CD8-positive, alpha-beta memory T cell (primary cell): ENCODE results near the gene OSER1. TPM values are rescaled to one million over a fixed set of nuclear protein-coding genes. Genes with fewer than 3 reads are reported as not detected.
A peak's percentile ranks its signal among the peaks of the same experiment; 100 is the strongest.

Experiments used
- CTCF ChIA-PET: fragments of 350-600 bp; sonication (Branson Sonifier 250); formaldehyde crosslinking; loops from one replicate; lab custom pipeline; 2021; ENCODE audit warnings: antibody characterized with exemption; lab: Charles Lee
- POLR2A ChIA-PET: fragments of 350-600 bp; sonication (Branson Sonifier 250); formaldehyde crosslinking; loops from one replicate; lab custom pipeline; 2021; ENCODE audit warnings: antibody characterized with exemption; lab: Charles Lee
- DNase-seq, 5 donors: peaks; one replicate each; pipeline versions ENCODE4 v3.0.0 to v3.0.0-alpha.2; 2020 to 2022; ENCODE audit warnings: mixed read lengths in 1 of 5
- H3K27ac ChIP-seq: one replicate; pipeline ENCODE4 v1.7.0; 2013; ENCODE audit warnings: low read depth, mild to moderate bottlenecking, low read length, moderate library complexity
- H3K27me3 ChIP-seq: 2 replicates; pipeline ENCODE4 v1.7.0; 2013; ENCODE audit warnings: low read length, mild to moderate bottlenecking; ENCODE audit not compliant: insufficient read depth, poor library complexity, severe bottlenecking
- H3K36me3 ChIP-seq: 2 replicates; pipeline ENCODE4 v1.7.0; 2013; ENCODE audit warnings: mild to moderate bottlenecking, low read length, moderate library complexity; ENCODE audit not compliant: insufficient read depth
- H3K4me1 ChIP-seq: 2 replicates; pipeline ENCODE4 v1.7.0; 2013; ENCODE audit warnings: mild to moderate bottlenecking, low read length, moderate library complexity; ENCODE audit not compliant: insufficient read depth
- H3K4me3 ChIP-seq: 2 replicates; pipeline ENCODE4 v1.7.0; 2013; ENCODE audit warnings: mild to moderate bottlenecking, low read length
- H3K9me3 ChIP-seq: 2 replicates; pipeline ENCODE4 v1.7.0; 2013; ENCODE audit warnings: mild to moderate bottlenecking, low read length
- H3K27ac Mint-ChIP-seq, 8 donors: one replicate each; pipeline ENCODE4 v1.8.0; 2020 to 2021; ENCODE audit warnings: mixed read lengths in 8 of 8, mild to moderate bottlenecking in 6 of 8, inconsistent platforms in 3 of 8, moderate library complexity in 3 of 8
- H3K27me3 Mint-ChIP-seq, 2 donors: one replicate each; pipeline ENCODE4 v1.8.0; 2020 to 2021; ENCODE audit warnings: mixed read lengths in 2 of 2, mild to moderate bottlenecking in 1 of 2, moderate library complexity in 1 of 2
- H3K36me3 Mint-ChIP-seq, 3 donors: one replicate each; pipeline ENCODE4 v1.8.0; 2020 to 2021; ENCODE audit warnings: mixed read lengths in 3 of 3, inconsistent platforms in 1 of 3, mild to moderate bottlenecking in 1 of 3
- H3K4me1 Mint-ChIP-seq, 3 donors: one replicate each; pipeline ENCODE4 v1.8.0; 2020 to 2021; ENCODE audit warnings: mixed read lengths in 3 of 3, inconsistent platforms in 1 of 3, mild to moderate bottlenecking in 1 of 3
- H3K4me3 Mint-ChIP-seq, 7 donors: one replicate each; pipeline ENCODE4 v1.8.0; 2020 to 2021; ENCODE audit warnings: mixed read lengths in 7 of 7, mild to moderate bottlenecking in 6 of 7, moderate library complexity in 4 of 7, inconsistent platforms in 2 of 7
- H3K9me3 Mint-ChIP-seq, 5 donors: one replicate each; pipeline ENCODE4 v1.8.0; 2020 to 2022; ENCODE audit warnings: mixed read lengths in 5 of 5, mild to moderate bottlenecking in 3 of 5, moderate library complexity in 2 of 5, inconsistent platforms in 1 of 5
- polyA plus RNA-seq: library from polyadenylated mRNA; unstranded; fragments of 300-500 nt; fragmentation: Illumina TruSeq; gene quantifications from one replicate; pipeline ENCODE4 v1.2.3, GENCODE V29; 2021
- total RNA-seq, 2 experiments: library from RNA; stranded (reverse); gene quantifications; one replicate each; pipeline ENCODE4 v1.2.3, GENCODE V29; 2021

Gene OSER1
- total and polyA plus RNA-seq, 3 experiments from 2014 or later, result 24.8 to 35.1 (median 25.7) TPM

DNA sequence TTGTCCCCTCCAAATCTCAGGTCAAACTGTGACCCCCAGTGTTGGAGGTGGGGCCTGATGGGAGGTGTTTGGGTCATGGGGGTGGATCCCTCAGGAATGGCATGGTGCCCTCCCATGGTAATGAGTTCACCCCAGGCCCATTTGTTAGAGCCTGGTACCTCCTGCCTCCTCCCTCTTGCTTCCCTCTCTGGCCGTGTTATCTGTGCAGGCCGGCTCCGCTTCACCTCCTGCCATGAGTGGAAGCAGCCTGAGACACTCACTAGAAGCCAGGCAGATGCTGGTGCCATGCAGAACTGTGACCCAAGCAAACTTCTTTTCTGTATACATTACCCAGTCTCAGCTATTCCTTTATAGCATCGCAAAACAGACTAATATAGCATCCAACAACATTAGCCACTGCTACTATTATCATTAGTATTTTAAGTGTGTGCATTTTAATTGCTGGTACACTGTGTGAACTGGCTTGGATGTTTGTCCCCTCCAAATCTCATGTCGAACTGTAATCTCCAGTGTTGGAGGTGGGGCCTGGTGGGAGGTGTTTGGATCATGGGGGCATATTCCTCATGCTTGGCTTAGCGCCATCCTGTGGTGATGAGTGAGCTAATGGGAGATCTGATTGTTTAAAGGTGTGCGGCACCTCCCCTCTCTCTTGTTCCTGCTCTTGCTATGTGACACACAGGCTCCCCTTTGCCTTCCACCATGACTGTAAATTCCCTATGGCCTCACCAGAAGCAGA, 12.2 kb upstream of the OSER1 start:
- Mint-ChIP-seq H3K36me3 (no peaks in the 10 kb centered on the region), H3K27me3 (no peaks in the 10 kb centered on the region), H3K9me3 (no peaks in the 10 kb centered on the region), H3K27ac (peak overlapping the region in 7 of 8 donors; percentile 27 to 88 (median 55)), H3K4me1 (peaks cover 35 to 39% (median 39%) of the 10 kb centered on the region in 3 donors), H3K4me3 (peak overlapping the region in 1 of 7 donors; percentile 15)
- Histone ChIP-seq H3K36me3 (no peaks in the 10 kb centered on the region), H3K27me3 (no peaks in the 10 kb centered on the region), H3K9me3 (no peaks in the 10 kb centered on the region), H3K4me3 (no peak overlapping the region), H3K27ac (no peak overlapping the region), H3K4me1 (peaks cover 24% of the 10 kb centered on the region)
- POLR2A ChIA-PET, result no interaction called here
- CTCF ChIA-PET, result no interaction called here
- DNase-seq, result no peak

DNA sequence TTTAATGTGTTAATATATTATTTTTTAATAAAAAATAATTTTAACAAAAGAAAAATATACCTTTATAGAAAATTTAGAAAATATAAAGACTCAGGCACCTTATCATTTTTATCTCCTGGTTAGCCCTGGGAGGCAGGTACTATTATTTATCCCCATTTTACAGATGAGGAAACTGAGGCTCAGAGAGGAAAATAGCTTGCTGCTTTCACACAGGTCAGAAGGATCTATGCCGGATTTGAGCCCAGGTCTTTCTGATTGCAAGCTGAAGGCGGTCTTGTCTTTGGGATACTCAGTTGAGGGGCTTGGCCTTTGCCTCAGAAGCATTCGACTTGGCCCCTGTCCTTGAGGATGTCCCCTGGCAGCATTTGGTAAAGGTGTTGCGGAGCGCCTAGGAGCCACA, 11.5 kb upstream of the OSER1 start:
- no peaks in the 10 kb centered on the region for H3K9me3 Mint-ChIP-seq
- POLR2A ChIA-PET, result no interaction called here
- H3K4me1 ChIP-seq, result peaks cover 32% of the 10 kb centered on the region
- CTCF ChIA-PET, result no interaction called here
- H3K4me3 ChIP-seq, result no peak overlapping the region
- H3K27ac ChIP-seq, result no peak overlapping the region
- no peaks in the 10 kb centered on the region for H3K36me3 ChIP-seq
- H3K4me1 Mint-ChIP-seq, result peaks cover 43 to 46% (median 46%) of the 10 kb centered on the region in 3 donors
- no peaks in the 10 kb centered on the region for H3K27me3 Mint-ChIP-seq
- H3K36me3 Mint-ChIP-seq, result peaks cover 0 to 2% (median 2%) of the 10 kb centered on the region in 3 donors
- peak overlapping the region in 2 of 8 donors; percentile 22 to 86 for H3K27ac Mint-ChIP-seq
- no peaks in the 10 kb centered on the region for H3K27me3 ChIP-seq
- no peak for DNase-seq
- no peak overlapping the region for H3K4me3 Mint-ChIP-seq
- H3K9me3 ChIP-seq, result no peaks in the 10 kb centered on the region

DNA sequence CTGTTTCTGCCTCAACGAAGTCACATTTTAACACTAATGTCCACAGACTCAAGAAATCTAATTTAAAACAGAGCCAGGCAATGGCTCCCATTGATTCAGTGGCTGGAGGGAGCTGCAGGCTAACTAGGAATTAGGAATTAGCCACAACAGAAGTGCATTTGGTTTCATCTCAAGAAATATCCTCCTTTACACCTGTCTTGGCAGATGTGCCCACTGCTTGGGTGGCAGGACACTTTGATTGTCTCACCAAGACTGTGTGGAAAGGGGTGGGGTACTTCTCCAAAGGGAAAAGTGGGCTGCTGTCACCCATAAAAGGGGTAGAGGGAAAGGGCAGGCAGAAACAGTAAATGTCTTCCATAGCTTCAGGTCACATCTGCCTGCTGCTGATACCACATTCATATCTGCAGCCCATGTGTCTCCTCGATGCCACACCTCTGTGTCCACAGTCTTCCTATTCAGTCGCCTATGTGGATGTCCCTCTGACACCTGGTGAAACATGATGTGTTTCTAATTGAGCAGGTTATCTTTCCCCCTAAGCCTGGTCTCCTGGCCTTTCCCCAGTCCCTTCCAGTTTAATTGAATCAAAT, 10.9 kb upstream of the OSER1 start:
- Histone ChIP-seq H3K27me3 (no peaks in the 10 kb centered on the region), H3K4me1 (peaks cover 35% of the 10 kb centered on the region), H3K27ac (no peak overlapping the region), H3K4me3 (no peak overlapping the region), H3K36me3 (no peaks in the 10 kb centered on the region), H3K9me3 (no peaks in the 10 kb centered on the region)
- H3K36me3 Mint-ChIP-seq, result peaks cover 0 to 2% (median 2%) of the 10 kb centered on the region in 3 donors
- H3K9me3 Mint-ChIP-seq, result no peaks in the 10 kb centered on the region
- ChIA-PET POLR2A (no interaction called here), CTCF (no interaction called here)
- H3K27ac Mint-ChIP-seq, result peak overlapping the region in 7 of 8 donors; percentile 58 to 95 (median 86)
- H3K4me3 Mint-ChIP-seq, result peak overlapping the region in 2 of 7 donors; percentile 30 to 64
- peaks cover 43 to 51% (median 50%) of the 10 kb centered on the region in 3 donors for H3K4me1 Mint-ChIP-seq
- no peaks in the 10 kb centered on the region for H3K27me3 Mint-ChIP-seq
- no peak for DNase-seq

DNA sequence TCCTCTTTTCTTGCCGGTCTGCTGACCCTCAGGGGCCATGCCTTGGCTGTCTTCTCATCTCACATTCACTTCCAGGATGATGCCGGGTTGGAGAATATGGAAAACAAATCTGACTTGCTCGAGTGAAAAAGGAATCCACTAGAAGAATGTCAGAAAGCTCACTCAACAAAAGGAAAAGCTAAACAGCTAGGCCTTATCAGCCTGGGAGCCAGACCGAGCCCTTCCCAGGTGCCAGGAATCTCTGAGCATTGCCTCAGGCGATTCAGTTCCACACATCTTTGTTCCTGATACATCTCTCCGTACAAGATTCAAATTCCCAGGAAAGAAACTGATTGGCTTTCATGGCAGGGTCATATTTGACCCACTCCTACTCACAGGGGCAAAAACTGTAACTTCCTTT, 9.2 kb upstream of the OSER1 start:
- POLR2A ChIA-PET, result no interaction called here
- peaks cover 39% of the 10 kb centered on the region for H3K4me1 ChIP-seq
- DNase-seq, result no peak
- H3K36me3 ChIP-seq, result no peaks in the 10 kb centered on the region
- H3K36me3 Mint-ChIP-seq, result peaks cover 3 to 16% (median 9%) of the 10 kb centered on the region in 3 donors
- no peaks in the 10 kb centered on the region for H3K27me3 ChIP-seq
- peak overlapping the region; percentile 41 to 95 (median 85) for H3K27ac Mint-ChIP-seq
- H3K4me3 ChIP-seq, result no peak overlapping the region
- H3K4me1 Mint-ChIP-seq, result peaks cover 56 to 64% (median 57%) of the 10 kb centered on the region in 3 donors
- H3K4me3 Mint-ChIP-seq, result peak overlapping the region; percentile 81 to 93 (median 84)
- no peaks in the 10 kb centered on the region for H3K9me3 ChIP-seq
- H3K27me3 Mint-ChIP-seq, result no peaks in the 10 kb centered on the region
- H3K9me3 Mint-ChIP-seq, result no peaks in the 10 kb centered on the region
- no peak overlapping the region for H3K27ac ChIP-seq
- CTCF ChIA-PET, result interaction anchor here (0.6 to 9.9 kb wide), 2 partner anchors 40 to 92 kb away, joined by 3 to 396 read pairs; partner anchors contain the start of gene FITM2

DNA sequence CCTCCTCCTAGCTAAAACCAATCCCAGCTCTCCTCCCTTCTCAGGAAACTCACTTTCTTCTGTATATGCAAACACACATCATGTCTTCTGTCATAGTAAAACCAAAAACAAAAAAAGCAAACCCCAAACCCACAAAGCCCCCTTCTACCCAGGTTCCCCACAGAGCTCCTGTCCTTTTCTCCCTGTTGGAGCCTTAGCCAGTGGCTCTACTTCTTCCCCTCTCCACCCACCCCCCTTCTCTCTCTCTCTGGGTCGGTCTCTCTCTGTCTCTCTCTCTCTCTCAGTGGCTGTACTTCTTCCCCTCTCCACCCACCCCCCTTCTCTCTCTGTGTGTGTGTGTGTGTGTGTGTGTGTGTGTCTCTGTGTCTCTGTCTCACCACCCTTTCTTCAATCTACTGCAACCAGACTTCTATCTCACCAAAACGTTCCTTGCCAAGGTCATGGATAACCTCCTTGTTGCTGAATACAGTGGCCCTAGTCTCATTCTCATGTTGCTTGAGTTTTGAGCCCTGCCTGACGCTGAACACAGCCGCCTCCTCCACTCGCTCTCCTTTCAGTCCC, 8.7 kb upstream of the OSER1 start:
- DNase-seq, result peak in 2 of 5 donors; percentile 21 to 44
- H3K9me3 Mint-ChIP-seq, result no peaks in the 10 kb centered on the region
- H3K27ac ChIP-seq, result no peak overlapping the region
- H3K4me1 ChIP-seq, result peaks cover 39% of the 10 kb centered on the region
- CTCF ChIA-PET, result interaction anchor here (1.0 to 9.9 kb wide), 8 partner anchors 9 to 391 kb away, joined by 3 to 396 read pairs (median 5); partner anchors contain the start of genes FITM2 and OSER1
- H3K27me3 Mint-ChIP-seq, result no peaks in the 10 kb centered on the region
- no peaks in the 10 kb centered on the region for H3K27me3 ChIP-seq
- H3K4me1 Mint-ChIP-seq, result peaks cover 56 to 64% (median 58%) of the 10 kb centered on the region in 3 donors
- peak overlapping the region; percentile 41 to 95 (median 85) for H3K27ac Mint-ChIP-seq
- peak overlapping the region; percentile 81 to 93 (median 84) for H3K4me3 Mint-ChIP-seq
- peaks cover 3 to 16% (median 9%) of the 10 kb centered on the region in 3 donors for H3K36me3 Mint-ChIP-seq
- H3K36me3 ChIP-seq, result no peaks in the 10 kb centered on the region
- POLR2A ChIA-PET, result interaction anchor here (0.7 to 1.2 kb wide), 3 partner anchors 9 to 424 kb away, joined by 3 to 11 read pairs (median 3); partner anchors contain the start of genes FITM2 and OSER1
- no peaks in the 10 kb centered on the region for H3K9me3 ChIP-seq
- peak overlapping the region; percentile 48 for H3K4me3 ChIP-seq

DNA sequence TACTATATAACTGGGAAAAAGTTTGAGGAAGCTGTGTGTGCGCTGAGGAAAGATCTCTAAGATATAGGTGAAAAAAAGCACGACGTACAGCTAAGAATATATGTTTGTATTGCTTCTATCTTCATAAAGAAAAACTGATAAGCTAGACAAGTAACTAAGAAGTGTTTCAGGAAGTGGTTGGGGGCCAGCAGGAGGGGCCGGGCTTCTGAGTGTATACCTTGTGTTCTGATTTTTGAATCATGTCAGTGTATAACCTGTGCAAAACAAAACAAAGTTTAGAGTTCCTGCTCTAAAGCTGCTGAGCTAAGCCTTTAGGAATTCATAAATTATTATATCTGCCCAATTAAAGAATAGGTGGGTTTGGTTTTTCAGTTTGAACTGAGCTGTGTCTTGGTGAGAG, 7.9 kb upstream of the OSER1 start:
- Mint-ChIP-seq H3K4me3 (peak overlapping the region; percentile 81 to 93 (median 84)), H3K27ac (peak overlapping the region; percentile 58 to 95 (median 85)), H3K36me3 (peaks cover 3 to 16% (median 9%) of the 10 kb centered on the region in 3 donors), H3K9me3 (no peaks in the 10 kb centered on the region), H3K4me1 (peaks cover 56 to 64% (median 56%) of the 10 kb centered on the region in 3 donors), H3K27me3 (no peaks in the 10 kb centered on the region)
- H3K27ac ChIP-seq, result peak overlapping the region; percentile 36
- CTCF ChIA-PET, result interaction anchor here (0.6 to 9.9 kb wide), 13 partner anchors 8 to 391 kb away, joined by 3 to 396 read pairs (median 5); partner anchors contain the start of genes FITM2 and OSER1
- H3K4me1 ChIP-seq, result peaks cover 39% of the 10 kb centered on the region
- peak; percentile 25 to 72 (median 36) for DNase-seq
- H3K9me3 ChIP-seq, result no peaks in the 10 kb centered on the region
- H3K4me3 ChIP-seq, result peak overlapping the region; percentile 48
- H3K36me3 ChIP-seq, result no peaks in the 10 kb centered on the region
- POLR2A ChIA-PET, result interaction anchor here (0.7 to 1.2 kb wide), 3 partner anchors 8 to 424 kb away, joined by 3 to 11 read pairs (median 3); partner anchors contain the start of genes FITM2 and OSER1
- no peaks in the 10 kb centered on the region for H3K27me3 ChIP-seq

DNA sequence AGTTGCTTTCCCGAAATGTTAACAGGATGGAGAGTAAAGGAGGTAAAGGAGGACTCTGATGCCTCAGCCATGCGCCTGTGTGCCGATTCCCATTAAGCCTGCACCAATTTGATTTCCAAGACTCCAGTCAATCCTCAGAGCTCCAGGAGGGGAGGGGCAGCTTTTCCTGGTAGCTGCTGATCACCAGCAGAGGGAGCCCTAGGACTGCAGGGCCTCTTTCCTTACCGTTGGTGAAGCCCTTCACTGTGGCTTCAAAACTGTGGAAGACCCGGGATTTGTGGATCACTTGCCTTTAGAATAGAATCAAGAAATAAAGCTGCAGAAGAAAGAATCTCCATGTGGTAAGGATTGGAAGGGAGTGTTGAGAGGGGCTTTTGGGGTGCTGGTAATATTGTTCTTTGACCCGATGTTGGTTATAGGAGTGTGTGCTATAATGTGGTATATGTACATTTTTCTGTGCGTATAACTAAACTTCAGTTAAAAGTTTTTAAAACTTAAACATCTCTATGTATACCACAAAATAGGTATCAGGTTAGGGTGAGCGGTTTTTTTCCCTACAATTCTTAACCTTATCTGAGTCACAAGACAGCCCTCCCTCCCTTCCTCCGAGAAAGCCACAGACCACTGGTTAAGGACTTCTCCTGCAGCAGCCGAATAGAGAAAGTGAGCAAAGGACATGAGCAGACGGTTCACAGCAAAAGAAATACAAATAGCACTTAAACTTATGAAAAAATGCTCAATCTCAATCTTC, 6.9 kb upstream of the OSER1 start:
- no peaks in the 10 kb centered on the region for H3K27me3 Mint-ChIP-seq
- Histone ChIP-seq H3K27me3 (no peaks in the 10 kb centered on the region), H3K4me3 (peak overlapping the region; percentile 48), H3K4me1 (peaks cover 47% of the 10 kb centered on the region), H3K36me3 (no peaks in the 10 kb centered on the region), H3K27ac (peak overlapping the region; percentile 36), H3K9me3 (no peaks in the 10 kb centered on the region)
- ChIA-PET POLR2A (interaction anchor here (0.5 to 1.2 kb wide), 4 partner anchors 93 to 393 kb away, joined by 4 to 11 read pairs (median 6); partner anchors contain the start of gene FITM2), CTCF (interaction anchor here (0.8 to 9.9 kb wide), 23 partner anchors 7 to 466 kb away, joined by 3 to 396 read pairs (median 5); partner anchors contain the start of genes FITM2 and OSER1)
- peaks cover 3 to 16% (median 9%) of the 10 kb centered on the region in 3 donors for H3K36me3 Mint-ChIP-seq
- peak overlapping the region; percentile 83 to 95 (median 89) for H3K27ac Mint-ChIP-seq
- DNase-seq, result peak; percentile 59 to 79 (median 70)
- H3K9me3 Mint-ChIP-seq, result no peaks in the 10 kb centered on the region
- peak overlapping the region; percentile 81 to 93 (median 84) for H3K4me3 Mint-ChIP-seq
- H3K4me1 Mint-ChIP-seq, result peaks cover 53 to 65% (median 63%) of the 10 kb centered on the region in 3 donors
